Common myeloid progenitor, CD34-positive (primary cell): Measurements from ENCODE around the gene GRIFIN. TPM values are rescaled to one million over a fixed set of nuclear protein-coding genes. Genes with fewer than 3 reads are reported as not detected.

Source experiments
- CTCF ChIA-PET: fragments of 350-600 bp; sonication (Branson Sonifier 250); formaldehyde crosslinking; loops from one replicate; lab custom pipeline; 2021; ENCODE audit warnings: antibody characterized with exemption; lab: Charles Lee
- POLR2A ChIA-PET: fragments of 350-600 bp; sonication (Branson Sonifier 250); formaldehyde crosslinking; loops from one replicate; lab custom pipeline; 2021; ENCODE audit warnings: antibody characterized with exemption; lab: Charles Lee
- DNase-seq, 3 donors: peaks; one replicate each; pipeline versions ENCODE4 v3.0.0 to v3.0.0-alpha.2; 2013
- H3K27ac ChIP-seq, 2 experiments: 1 replicate in 1 of 2; 2 replicates in 1 of 2; pipeline ENCODE4 v1.7.0; 2013; ENCODE audit warnings: inconsistent platforms in 2 of 2, low read length in 2 of 2, mild to moderate bottlenecking in 2 of 2, low read depth in 1 of 2, moderate library complexity in 1 of 2; ENCODE audit not compliant: severe bottlenecking in 2 of 2, insufficient read depth in 1 of 2, poor library complexity in 1 of 2
- H3K27me3 ChIP-seq, 5 experiments: replicated peaks in 2 of 5; 1 replicate in 3 of 5; 2 replicates in 2 of 5; pipeline versions ENCODE4 v1.6.1 to v1.7.0; 2013; ENCODE audit warnings: low read length in 4 of 5, mild to moderate bottlenecking in 2 of 5, moderate library complexity in 2 of 5, inconsistent platforms in 1 of 5; ENCODE audit not compliant: insufficient read depth in 5 of 5, control insufficient read depth in 4 of 5
- H3K36me3 ChIP-seq, 4 experiments: 1 replicate in 2 of 4; 2 replicates in 2 of 4; pipeline versions ENCODE4 v1.6.1 to v1.7.0; 2013; ENCODE audit warnings: low read length in 3 of 4, control low read depth in 1 of 4, mild to moderate bottlenecking in 1 of 4; ENCODE audit not compliant: control insufficient read depth in 4 of 4, insufficient read depth in 4 of 4
- H3K4me1 ChIP-seq, 4 experiments: 1 replicate in 3 of 4; 2 replicates in 1 of 4; pipeline versions ENCODE4 v1.6.1 to v1.7.1; 2013; ENCODE audit warnings: low read length in 3 of 4, mild to moderate bottlenecking in 3 of 4, control low read depth in 1 of 4, inconsistent platforms in 1 of 4, moderate library complexity in 1 of 4; ENCODE audit not compliant: control insufficient read depth in 4 of 4, insufficient read depth in 4 of 4; ENCODE audit errors: control extremely low read depth in 1 of 4
- H3K4me3 ChIP-seq, 7 experiments: 1 replicate in 4 of 7; 2 replicates in 3 of 7; pipeline versions ENCODE4 v1.5.1 to v1.7.0; 2013; ENCODE audit warnings: mild to moderate bottlenecking in 7 of 7, low read length in 6 of 7, moderate library complexity in 6 of 7, inconsistent platforms in 2 of 7, low read depth in 2 of 7, control low read depth in 1 of 7; ENCODE audit not compliant: insufficient read depth in 4 of 7, control insufficient read depth in 1 of 7; ENCODE audit errors: extremely low read depth in 1 of 7
- H3K9me3 ChIP-seq, 5 experiments: 1 replicate in 4 of 5; 2 replicates in 1 of 5; pipeline versions ENCODE4 v1.6.1 to v1.7.1; 2013; ENCODE audit warnings: low read length in 4 of 5, mild to moderate bottlenecking in 2 of 5, inconsistent platforms in 1 of 5, low read depth in 1 of 5, moderate library complexity in 1 of 5; ENCODE audit not compliant: control insufficient read depth in 4 of 5, insufficient read depth in 2 of 5; ENCODE audit errors: control extremely low read depth in 1 of 5
- WGBS: methylation state at CpG from one replicate; pipeline ENCODE4 v1.1.5; 2013; ENCODE audit not compliant: insufficient coverage; 5-methylcytosine and 5-hydroxymethylcytosine counted together
- polyA plus RNA-seq: library from polyadenylated mRNA; unstranded; fragments of 120-200 nt; gene quantifications from one replicate; pipeline ENCODE4 v1.2.1, GENCODE V29; 2013

Gene GRIFIN
- polyA plus RNA-seq = 0.28 TPM

GRCh38 chr7:2476298-2476697, at the start of gene GRIFIN:
TSS of gene GRIFIN (minus strand) at chr7:2476398. CDS start at chr7:2476383, 15 bp downstream.
- no peaks in the 10 kb centered on the region for H3K9me3 ChIP-seq
- H3K36me3 ChIP-seq = no peaks in the 10 kb centered on the region
- no peak within 1 kb of the TSS for H3K27ac ChIP-seq
- DNase-seq = no peak
- ChIA-PET POLR2A (interaction anchor here (0.6 kb wide), 1 partner anchor 125 kb away, joined by 3 read pairs; no protein-coding TSS in a partner anchor), CTCF (interaction anchor here (2.1 kb wide), 1 partner anchor 92 kb away, joined by 5 read pairs; no protein-coding TSS in a partner anchor)
- WGBS = 76% methylated on average over 4 of the region's 16 CpGs
- H3K4me3 ChIP-seq = peak within 1 kb of the TSS in 2 of 7 experiments; percentile 53 to 62
- no peaks in the 10 kb centered on the region for H3K27me3 ChIP-seq
- peaks cover 0 to 34% (median 26%) of the 10 kb centered on the region in 4 experiments for H3K4me1 ChIP-seq

GRCh38 chr7:2524808-2525657, 48.8 kb upstream of the GRIFIN start:
- H3K27me3 ChIP-seq = peaks cover 0 to 4% (median 0%) of the 10 kb centered on the region in 5 experiments
- DNase-seq = no peak
- H3K9me3 ChIP-seq = no peaks in the 10 kb centered on the region
- ChIA-PET POLR2A (interaction anchor here (1.9 kb wide), 1 partner anchor 14 kb away, joined by 10 read pairs; no protein-coding TSS in a partner anchor), CTCF (interaction anchor here (1.0 to 6.6 kb wide), 2 partner anchors 14 to 37 kb away, joined by 4 to 22 read pairs; no protein-coding TSS in a partner anchor)
- H3K27ac ChIP-seq = no peak overlapping the region
- WGBS = 91% methylated on average over 45 of the region's 53 CpGs
- peaks cover 11 to 99% (median 96%) of the 10 kb centered on the region in 4 experiments for H3K4me1 ChIP-seq
- H3K4me3 ChIP-seq = no peak overlapping the region
- peaks cover 0 to 26% (median 9%) of the 10 kb centered on the region in 4 experiments for H3K36me3 ChIP-seq

GRCh38 chr7:2523941-2524807, 48.0 kb upstream of the GRIFIN start:
- 76% methylated on average over 35 of the region's 51 CpGs for WGBS
- CTCF ChIA-PET = interaction anchor here (1.0 to 6.6 kb wide), 2 partner anchors 14 to 36 kb away, joined by 4 to 22 read pairs; no protein-coding TSS in a partner anchor
- peaks cover 11 to 93% (median 90%) of the 10 kb centered on the region in 4 experiments for H3K4me1 ChIP-seq
- no peak overlapping the region for H3K27ac ChIP-seq
- H3K4me3 ChIP-seq = peak overlapping the region in 4 of 7 experiments; percentile 11 to 78 (median 50)
- H3K36me3 ChIP-seq = peaks cover 0 to 26% (median 9%) of the 10 kb centered on the region in 4 experiments
- peak in 2 of 3 donors; percentile 62 to 64 for DNase-seq
- peaks cover 0 to 4% (median 0%) of the 10 kb centered on the region in 5 experiments for H3K27me3 ChIP-seq
- POLR2A ChIA-PET = interaction anchor here (0.5 kb wide), 1 partner anchor 238 kb away, joined by 3 read pairs; no protein-coding TSS in a partner anchor
- H3K9me3 ChIP-seq = no peaks in the 10 kb centered on the region

GRCh38 chr7:2523461-2523936, 47.3 kb upstream of the GRIFIN start:
- H3K9me3 ChIP-seq = no peaks in the 10 kb centered on the region
- peaks cover 0 to 26% (median 9%) of the 10 kb centered on the region in 4 experiments for H3K36me3 ChIP-seq
- ChIA-PET CTCF (interaction anchor here (1.0 to 3.4 kb wide), 2 partner anchors 12 to 35 kb away, joined by 4 to 12 read pairs; no protein-coding TSS in a partner anchor), POLR2A (no interaction called here)
- H3K27ac ChIP-seq = no peak overlapping the region
- peaks cover 0 to 4% (median 0%) of the 10 kb centered on the region in 5 experiments for H3K27me3 ChIP-seq
- DNase-seq = peak in 1 of 3 donors; percentile 39
- H3K4me3 ChIP-seq = peak overlapping the region in 5 of 7 experiments; percentile 23 to 78 (median 42)
- 4% methylated on average over 16 of the region's 22 CpGs for WGBS
- H3K4me1 ChIP-seq = peaks cover 10 to 92% (median 90%) of the 10 kb centered on the region in 4 experiments

GRCh38 chr7:2522780-2523433, 46.7 kb upstream of the GRIFIN start:
- 39% methylated on average over 17 of the region's 19 CpGs for WGBS
- CTCF ChIA-PET = interaction anchor here (0.8 to 3.4 kb wide), 2 partner anchors 11 to 194 kb away, joined by 3 to 12 read pairs; no protein-coding TSS in a partner anchor

More at GRCh38 chr7:2522780-2523433, 46.7 kb upstream of the GRIFIN start:
- Histone ChIP-seq H3K36me3 (peaks cover 0 to 26% (median 9%) of the 10 kb centered on the region in 4 experiments), H3K4me3 (peak overlapping the region in 6 of 7 experiments; percentile 23 to 78 (median 50)), H3K27me3 (peaks cover 0 to 4% (median 0%) of the 10 kb centered on the region in 5 experiments), H3K4me1 (peaks cover 5 to 92% (median 88%) of the 10 kb centered on the region in 4 experiments), H3K9me3 (no peaks in the 10 kb centered on the region), H3K27ac (no peak overlapping the region)
- no peak for DNase-seq
- POLR2A ChIA-PET = interaction anchor here (1.1 kb wide), 1 partner anchor 12 kb away, joined by 7 read pairs; no protein-coding TSS in a partner anchor
